SU-DHL-6 (cell line): ENCODE measurements around the gene MICAL2.

Source experiments
- CTCF ChIP-seq: fragments of 200-600 bp; sonication (generic); IDR thresholded peaks from one replicate; pipeline ENCODE4 v1.5.1; 2017; ENCODE audit warnings: antibody characterized with exemption, mild to moderate bottlenecking, low read length, moderate library complexity; ENCODE audit not compliant: insufficient read depth, poor library complexity, severe bottlenecking
- EZH2phosphoT487 ChIP-seq: fragments of 200-600 bp; sonication (generic), shearing (Covaris generic); conservative IDR thresholded peaks from 2 replicates; pipeline ENCODE4 v1.6.1; 2018; ENCODE audit warnings: mild to moderate bottlenecking, antibody characterized with exemption, low read length, moderate library complexity, mixed read lengths

GRCh38 chr11:12171921-12172320, 61.5 kb downstream of the MICAL2 start:
- TF ChIP-seq CTCF = no peak
- no peak for TF ChIP-seq EZH2phosphoT487
